Measurements from ENCODE around the gene AFG3L2.
"Not testable (repeated sequence)": the region's sequence is repeated elsewhere in the genome, so short reads cannot be mapped to it uniquely, and the experiment has no call there.

The AFG3L2 gene

GRCh38 chr18:12376754-12377555, at the start of gene AFG3L2:
TSS of gene AFG3L2 (minus strand) at chr18:12377227. CDS start at chr18:12377082, 145 bp downstream.
- DNase-seq = peak; percentile 100

- DNase-seq = no peak
Observed at GRCh38 chr18:12424252-12424651, 47.2 kb upstream of the AFG3L2 start.

- no peak for DNase-seq
Observed at GRCh38 chr18:12423820-12424219, 46.8 kb upstream of the AFG3L2 start.

- no peak for DNase-seq
Observed at GRCh38 chr18:12423393-12423792, 46.4 kb upstream of the AFG3L2 start.

- DNase-seq = no peak
Observed at GRCh38 chr18:12422936-12423335, 45.9 kb upstream of the AFG3L2 start.

GRCh38 chr18:12421732-12422131, 44.7 kb upstream of the AFG3L2 start:
- DNase-seq = no peak

GRCh38 chr18:12420821-12421421, 43.9 kb upstream of the AFG3L2 start:
- DNase-seq = no peak

GRCh38 chr18:12417687-12418086, 40.7 kb upstream of the AFG3L2 start:
- no peak for DNase-seq

GRCh38 chr18:12416098-12416729, 39.2 kb upstream of the AFG3L2 start:
- no peak for DNase-seq

- DNase-seq = no peak
Observed at GRCh38 chr18:12411456-12411855, 34.4 kb upstream of the AFG3L2 start.

- DNase-seq = not testable (repeated sequence)
Observed at GRCh38 chr18:12410747-12411146, 33.7 kb upstream of the AFG3L2 start.

- no peak for DNase-seq
Observed at GRCh38 chr18:12410081-12410481, 33.1 kb upstream of the AFG3L2 start.

GRCh38 chr18:12409469-12409868, 32.4 kb upstream of the AFG3L2 start:
- no peak for DNase-seq

GRCh38 chr18:12408247-12408869, 31.3 kb upstream of the AFG3L2 start:
- DNase-seq = no peak

GRCh38 chr18:12406371-12407111, 29.5 kb upstream of the AFG3L2 start:
- no peak for DNase-seq

- DNase-seq = no peak
Observed at GRCh38 chr18:12405066-12405465, 28.0 kb upstream of the AFG3L2 start.

- DNase-seq = no peak
Observed at GRCh38 chr18:12403601-12404506, 26.8 kb upstream of the AFG3L2 start.

- no peak for DNase-seq
Observed at GRCh38 chr18:12401881-12402280, 24.9 kb upstream of the AFG3L2 start.

- no peak for DNase-seq
Observed at GRCh38 chr18:12399231-12399630, 22.2 kb upstream of the AFG3L2 start.

GRCh38 chr18:12398625-12399024, 21.6 kb upstream of the AFG3L2 start:
- no peak for DNase-seq

GRCh38 chr18:12397793-12398192, 20.8 kb upstream of the AFG3L2 start:
- DNase-seq = no peak

GRCh38 chr18:12397254-12397653, 20.2 kb upstream of the AFG3L2 start:
- no peak for DNase-seq
